HFF-Myc (cell line): Measurements from ENCODE around the gene ZNF579.

Experiments
- DNase-seq: peaks from one replicate; pipeline ENCODE4 v3.0.0-alpha.2; 2011; ENCODE audit warnings: low read depth; ENCODE audit errors: extremely low read depth
- H3K4me3 ChIP-seq: replicated peaks from 2 replicates; pipeline ENCODE4 v1.5.1; 2011; ENCODE audit warnings: low read depth, mild to moderate bottlenecking, control low read depth, low read length
- CTCF ChIP-seq: IDR thresholded peaks from 2 replicates; pipeline ENCODE4 v1.5.1; 2012; ENCODE audit warnings: mild to moderate bottlenecking, low read depth, low read length, control low read depth; ENCODE audit errors: missing control alignments

The ZNF579 gene

GRCh38 chr19:55540619-55541018 lies 40.0 kb downstream of the ZNF579 start:
- no peak for DNase-seq
- H3K4me3 ChIP-seq: no peak overlapping the region
- TF ChIP-seq CTCF: no peak

DNA sequence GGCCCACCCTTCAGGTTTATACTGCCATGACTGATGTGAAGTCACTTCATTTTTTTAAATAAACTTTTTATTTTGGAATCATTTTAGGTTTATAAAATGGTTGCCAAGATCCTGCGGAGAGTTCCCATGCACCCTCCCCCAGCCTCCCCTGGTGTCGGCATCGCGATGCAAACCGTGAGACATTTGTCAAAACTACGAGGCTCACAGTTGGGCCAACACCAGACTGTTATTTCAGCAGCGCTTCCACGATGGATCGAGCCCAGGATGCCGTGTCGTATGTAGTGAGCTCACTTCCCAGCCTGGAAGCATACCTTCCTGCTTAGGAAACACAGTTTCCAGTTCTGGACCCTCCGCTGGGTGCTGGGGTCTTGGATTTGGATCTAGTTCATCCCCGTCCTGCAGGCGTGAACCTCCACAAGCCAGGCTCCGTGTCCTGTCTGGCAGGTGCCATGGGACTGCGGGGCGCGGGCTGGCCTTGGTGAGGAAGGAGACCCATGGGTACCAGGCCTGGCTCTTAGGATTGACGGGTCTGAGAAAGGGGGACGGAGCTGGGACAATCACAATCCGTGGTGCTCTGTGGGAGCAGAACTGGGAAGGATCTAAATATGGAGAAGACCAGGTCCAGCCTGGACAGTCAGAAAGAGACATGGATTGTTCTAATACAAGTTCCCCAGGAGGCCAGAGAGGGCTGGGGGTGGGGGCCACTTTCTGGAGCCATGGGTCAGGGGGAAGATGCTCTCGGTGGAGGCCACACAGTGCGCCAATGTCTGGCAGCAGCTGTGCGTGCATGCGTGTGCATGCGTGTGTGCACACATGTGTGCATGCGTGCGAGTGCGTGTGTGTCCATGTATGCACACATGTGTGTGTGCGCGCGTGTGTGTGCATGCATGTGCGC lies 41.3 kb downstream of the ZNF579 start:
- no peak for TF ChIP-seq CTCF
- H3K4me3 ChIP-seq: no peak overlapping the region
- no peak for DNase-seq

- DNase-seq: no peak
- no peak overlapping the region for H3K4me3 ChIP-seq
- no peak for TF ChIP-seq CTCF
Observed at GRCh38 chr19:55538132-55538531, 42.5 kb downstream of the ZNF579 start.

- TF ChIP-seq CTCF: no peak
- H3K4me3 ChIP-seq: no peak overlapping the region
- no peak for DNase-seq
Observed at GRCh38 chr19:55537741-55538111, 42.9 kb downstream of the ZNF579 start.

DNA sequence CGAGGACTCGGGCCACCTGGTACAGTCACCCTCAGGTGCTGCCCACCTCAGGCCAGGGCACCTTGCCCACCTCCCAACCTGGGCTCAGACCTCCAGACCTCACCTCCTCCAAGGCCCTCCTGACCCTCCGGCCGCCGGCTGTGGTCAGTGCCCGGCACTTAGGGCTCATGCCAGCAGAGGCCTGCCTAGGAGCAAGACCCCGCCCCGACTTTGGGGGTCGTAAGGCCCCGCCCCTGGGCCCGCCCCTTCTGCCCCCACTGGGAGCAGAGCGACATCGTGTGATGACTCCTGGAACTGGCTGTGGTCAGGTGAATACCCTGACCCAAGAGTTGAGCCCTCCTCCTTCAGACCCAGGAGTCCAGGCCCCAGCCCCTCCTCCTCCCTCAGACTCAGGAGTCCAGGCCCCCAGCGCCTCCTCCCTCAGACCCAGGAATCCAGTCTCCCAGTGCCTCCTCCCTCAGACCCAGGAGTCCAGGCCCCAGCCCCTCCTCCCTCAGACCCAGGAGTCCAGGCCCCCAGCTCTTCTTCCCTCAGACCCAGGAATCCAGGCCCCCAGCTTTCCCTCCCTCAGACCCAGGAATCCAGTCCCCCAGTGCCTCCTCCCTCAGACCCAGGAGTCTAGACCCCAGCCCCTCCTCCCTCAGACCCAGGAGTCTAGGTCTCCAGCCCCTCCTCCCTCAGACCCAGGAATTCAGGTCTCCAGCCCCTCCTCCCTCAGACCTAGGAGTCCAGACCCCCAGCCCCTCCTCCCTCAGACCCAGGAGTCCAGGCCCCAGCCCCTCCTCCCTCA lies 43.5 kb downstream of the ZNF579 start, which contains the start of gene SBK2:
Gene SBK2 (minus strand): TSS at position 183 of the 790 bp plus-strand sequence. CDS start 839 bp downstream, outside the sequence.
- no peak within 1 kb of the TSS for H3K4me3 ChIP-seq
- no peak for DNase-seq
- TF ChIP-seq CTCF: peak; percentile 16

- no peak for DNase-seq
- H3K4me3 ChIP-seq: no peak overlapping the region
- TF ChIP-seq CTCF: no peak
Observed at GRCh38 chr19:55536366-55536765, 44.3 kb downstream of the ZNF579 start.
